ENCODE results near the gene CD63. TPM values are rescaled to one million over a fixed set of nuclear protein-coding genes. Genes with fewer than 3 reads are reported as not detected.

CD63 gene
- total RNA-seq, 2 experiments from 2014 or later: 108 to 116 TPM

- Mint-ChIP-seq H3K9me3 (no peaks in the 10 kb centered on the region), H3K27ac (no peak overlapping the region), H3K36me3 (ENCODE audit: low read depth) (no peaks in the 10 kb centered on the region), H3K4me3 (peak overlapping the region; percentile 87), H3K4me1 (peaks cover 35% of the 10 kb centered on the region), H3K27me3 (peaks cover 5% of the 10 kb centered on the region)
- peak; percentile 66 for DNase-seq
- CTCF ChIA-PET: interaction anchor here (0.5 to 8.2 kb wide), 18 partner anchors 9 to 452 kb away, joined by 3 to 75 read pairs (median 4); partner anchors contain the start of genes BLOC1S1, ORMDL2, RAB5B and RDH5
- POLR2A ChIA-PET: no interaction called here
These were observed 8.2 kb upstream of the CD63 start for GRCh38 chr12:55736780-55737580.

GRCh38 chr12:55736076-55736475 lies 7.3 kb upstream of the CD63 start:
- Mint-ChIP-seq H3K27me3 (peaks cover 2% of the 10 kb centered on the region), H3K4me3 (no peak overlapping the region), H3K27ac (peak overlapping the region; percentile 41), H3K9me3 (no peaks in the 10 kb centered on the region), H3K4me1 (peaks cover 33% of the 10 kb centered on the region), H3K36me3 (ENCODE audit: low read depth) (no peaks in the 10 kb centered on the region)
- ChIA-PET POLR2A (no interaction called here), CTCF (interaction anchor here (0.5 to 8.2 kb wide), 6 partner anchors 11 to 311 kb away, joined by 3 to 75 read pairs (median 4); partner anchors contain the start of genes BLOC1S1 and RDH5)
- DNase-seq: no peak

- no peak overlapping the region for H3K4me3 Mint-ChIP-seq
- POLR2A ChIA-PET: interaction anchor here (0.6 kb wide), 1 partner anchor 319 kb away, joined by 16 read pairs; no protein-coding TSS in a partner anchor
These were observed 5.8 kb upstream of the CD63 start for GRCh38 chr12:55734595-55734994.

GRCh38 chr12:55733858-55734257 lies 5.0 kb upstream of the CD63 start:
- Mint-ChIP-seq H3K4me3 (no peak overlapping the region), H3K36me3 (ENCODE audit: low read depth) (no peaks in the 10 kb centered on the region)
- POLR2A ChIA-PET: interaction anchor here (1.0 kb wide), 1 partner anchor 240 kb away, joined by 4 read pairs; the partner anchor contains the start of gene RAB5B

More at GRCh38 chr12:55734595-55734994, 5.8 kb upstream of the CD63 start:
- no peaks in the 10 kb centered on the region for H3K9me3 Mint-ChIP-seq
- no peak overlapping the region for H3K27ac Mint-ChIP-seq
- no peak for DNase-seq
- H3K4me1 Mint-ChIP-seq: peaks cover 39% of the 10 kb centered on the region
- CTCF ChIA-PET: interaction anchor here (0.7 to 8.2 kb wide), 4 partner anchors 15 to 193 kb away, joined by 3 to 75 read pairs (median 4); partner anchors contain the start of genes BLOC1S1, PYM1 and RDH5
- H3K36me3 Mint-ChIP-seq (ENCODE audit: low read depth): no peaks in the 10 kb centered on the region
- H3K27me3 Mint-ChIP-seq: no peaks in the 10 kb centered on the region

GRCh38 chr12:55733021-55733555 lies 4.3 kb upstream of the CD63 start:
- H3K27ac Mint-ChIP-seq: no peak overlapping the region
- DNase-seq: no peak
- H3K9me3 Mint-ChIP-seq: no peaks in the 10 kb centered on the region
- no peak overlapping the region for H3K4me3 Mint-ChIP-seq
- H3K4me1 Mint-ChIP-seq: peaks cover 34% of the 10 kb centered on the region
- ChIA-PET CTCF (interaction anchor here (0.8 to 1.2 kb wide), 3 partner anchors 85 to 263 kb away, joined by 3 read pairs; partner anchors contain the start of genes ORMDL2 and SARNP), POLR2A (interaction anchor here (0.6 to 1.0 kb wide), 2 partner anchors 241 to 263 kb away, joined by 3 to 4 read pairs; partner anchors contain the start of gene RAB5B)
- no peaks in the 10 kb centered on the region for H3K27me3 Mint-ChIP-seq
- no peaks in the 10 kb centered on the region for H3K36me3 Mint-ChIP-seq (ENCODE audit: low read depth)

More at GRCh38 chr12:55733858-55734257, 5.0 kb upstream of the CD63 start:
- DNase-seq: no peak
- Mint-ChIP-seq H3K27ac (no peak overlapping the region), H3K27me3 (no peaks in the 10 kb centered on the region), H3K4me1 (peaks cover 39% of the 10 kb centered on the region), H3K9me3 (no peaks in the 10 kb centered on the region)
- CTCF ChIA-PET: interaction anchor here (0.5 to 8.2 kb wide), 4 partner anchors 15 to 87 kb away, joined by 3 to 75 read pairs (median 3); partner anchors contain the start of genes BLOC1S1 and RDH5

GRCh38 chr12:55732288-55732687 lies 3.5 kb upstream of the CD63 start:
- no peaks in the 10 kb centered on the region for H3K36me3 Mint-ChIP-seq (ENCODE audit: low read depth)

GRCh38 chr12:55729819-55730818 lies 1.3 kb upstream of the CD63 start:
- peak overlapping the region; percentile 92 for H3K27ac Mint-ChIP-seq
- ChIA-PET CTCF (interaction anchor here (0.8 to 2.3 kb wide), 15 partner anchors 8 to 528 kb away, joined by 3 to 22 read pairs (median 4); partner anchors contain the start of genes ANKRD52, BLOC1S1, RAB5B and SUOX), POLR2A (interaction anchor here (0.5 kb wide), 1 partner anchor 1314 kb away, joined by 4 read pairs; no protein-coding TSS in a partner anchor)
- H3K9me3 Mint-ChIP-seq: no peaks in the 10 kb centered on the region
- peaks cover 12% of the 10 kb centered on the region for H3K36me3 Mint-ChIP-seq (ENCODE audit: low read depth)
- no peaks in the 10 kb centered on the region for H3K27me3 Mint-ChIP-seq
- peaks cover 36% of the 10 kb centered on the region for H3K4me1 Mint-ChIP-seq
- peak; percentile 33 for DNase-seq
- H3K4me3 Mint-ChIP-seq: peak overlapping the region; percentile 87

More at GRCh38 chr12:55732288-55732687, 3.5 kb upstream of the CD63 start:
- CTCF ChIA-PET: interaction anchor here (1.2 kb wide), 1 partner anchor 86 kb away, joined by 3 read pairs; the partner anchor contains the start of genes ORMDL2 and SARNP
- POLR2A ChIA-PET: no interaction called here
- H3K27me3 Mint-ChIP-seq: no peaks in the 10 kb centered on the region
- no peaks in the 10 kb centered on the region for H3K9me3 Mint-ChIP-seq
- no peak overlapping the region for H3K27ac Mint-ChIP-seq
- H3K4me3 Mint-ChIP-seq: no peak overlapping the region
- DNase-seq: no peak
- H3K4me1 Mint-ChIP-seq: peaks cover 33% of the 10 kb centered on the region

- no peak for DNase-seq
- ChIA-PET POLR2A (no interaction called here), CTCF (interaction anchor here (1.4 to 1.7 kb wide), 5 partner anchors 9 to 90 kb away, joined by 3 to 17 read pairs (median 4); partner anchors contain the start of genes BLOC1S1 and ORMDL2)
- Mint-ChIP-seq H3K9me3 (no peaks in the 10 kb centered on the region), H3K27ac (peak overlapping the region; percentile 62), H3K27me3 (no peaks in the 10 kb centered on the region), H3K4me3 (peak overlapping the region; percentile 69), H3K36me3 (ENCODE audit: low read depth) (peaks cover 19% of the 10 kb centered on the region), H3K4me1 (peaks cover 42% of the 10 kb centered on the region)
These were observed 447 bp downstream of the CD63 start for GRCh38 chr12:55728186-55728938.

GRCh38 chr12:55727643-55728185 lies 1.1 kb downstream of the CD63 start:
- Mint-ChIP-seq H3K9me3 (no peaks in the 10 kb centered on the region), H3K36me3 (ENCODE audit: low read depth) (peaks cover 19% of the 10 kb centered on the region), H3K27ac (peak overlapping the region; percentile 72), H3K27me3 (no peaks in the 10 kb centered on the region), H3K4me3 (peak overlapping the region; percentile 69), H3K4me1 (peaks cover 42% of the 10 kb centered on the region)
- ChIA-PET POLR2A (no interaction called here), CTCF (interaction anchor here (1.5 kb wide), 2 partner anchors 11 to 90 kb away, joined by 3 to 4 read pairs; partner anchors contain the start of gene ORMDL2)
- DNase-seq: no peak

GRCh38 chr12:55726971-55727370 lies 1.8 kb downstream of the CD63 start:
- H3K4me3 Mint-ChIP-seq: peak overlapping the region; percentile 69
- DNase-seq: no peak
- H3K36me3 Mint-ChIP-seq (ENCODE audit: low read depth): peaks cover 19% of the 10 kb centered on the region
- H3K27me3 Mint-ChIP-seq: no peaks in the 10 kb centered on the region
- H3K4me1 Mint-ChIP-seq: peaks cover 42% of the 10 kb centered on the region
- POLR2A ChIA-PET: no interaction called here
- H3K27ac Mint-ChIP-seq: peak overlapping the region; percentile 72
- CTCF ChIA-PET: interaction anchor here (1.5 kb wide), 2 partner anchors 12 to 91 kb away, joined by 3 to 4 read pairs; partner anchors contain the start of gene ORMDL2
- H3K9me3 Mint-ChIP-seq: no peaks in the 10 kb centered on the region

- ChIA-PET POLR2A (no interaction called here), CTCF (interaction anchor here (0.6 to 2.4 kb wide), 4 partner anchors 12 to 60 kb away, joined by 3 to 33 read pairs (median 6); no protein-coding TSS in a partner anchor)
- Mint-ChIP-seq H3K4me3 (no peak overlapping the region), H3K4me1 (peaks cover 41% of the 10 kb centered on the region), H3K27me3 (no peaks in the 10 kb centered on the region), H3K27ac (peak overlapping the region; percentile 68), H3K36me3 (ENCODE audit: low read depth) (peaks cover 21% of the 10 kb centered on the region), H3K9me3 (no peaks in the 10 kb centered on the region)
- no peak for DNase-seq
These were observed 3.3 kb downstream of the CD63 start for GRCh38 chr12:55725556-55725955.
